ENCODE data around the gene STAT3.

DNA sequence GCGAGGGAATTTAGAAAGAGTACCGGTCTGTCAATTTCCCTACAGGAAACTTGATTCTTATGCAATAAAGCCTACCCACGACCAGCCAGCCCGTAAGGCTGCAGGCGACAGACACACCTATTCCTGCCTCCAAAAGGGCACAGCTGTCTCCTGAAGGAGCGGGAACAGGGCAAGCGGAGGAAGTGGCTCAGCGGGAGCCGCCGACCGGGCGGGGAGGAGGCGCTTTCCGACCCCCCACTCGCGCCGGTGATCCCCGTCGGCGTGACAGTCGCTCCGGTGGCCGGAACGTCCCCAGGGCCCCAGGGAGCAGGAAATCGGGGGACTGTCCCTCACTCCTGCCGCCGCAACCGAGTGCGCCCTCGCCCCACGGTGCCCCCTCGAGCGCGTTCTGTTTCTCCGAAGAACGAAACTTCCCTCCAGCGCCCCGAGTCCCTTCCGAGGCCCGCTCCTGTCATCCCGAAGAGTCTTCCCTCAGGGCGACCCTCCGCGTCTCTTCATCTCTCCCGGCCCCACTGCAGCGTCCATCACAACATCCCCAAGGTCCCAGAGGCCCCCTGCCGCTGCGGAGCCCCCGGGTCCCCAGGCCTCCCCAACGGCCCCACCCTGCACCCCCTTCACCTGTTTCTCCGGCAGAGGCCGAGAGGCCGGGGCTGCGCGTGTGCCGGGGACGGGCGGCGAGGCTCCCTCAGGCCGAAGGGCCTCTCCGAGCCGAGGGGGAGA, 421 bp downstream of the STAT3 start:
- TF ChIP-seq, protein P1, sequence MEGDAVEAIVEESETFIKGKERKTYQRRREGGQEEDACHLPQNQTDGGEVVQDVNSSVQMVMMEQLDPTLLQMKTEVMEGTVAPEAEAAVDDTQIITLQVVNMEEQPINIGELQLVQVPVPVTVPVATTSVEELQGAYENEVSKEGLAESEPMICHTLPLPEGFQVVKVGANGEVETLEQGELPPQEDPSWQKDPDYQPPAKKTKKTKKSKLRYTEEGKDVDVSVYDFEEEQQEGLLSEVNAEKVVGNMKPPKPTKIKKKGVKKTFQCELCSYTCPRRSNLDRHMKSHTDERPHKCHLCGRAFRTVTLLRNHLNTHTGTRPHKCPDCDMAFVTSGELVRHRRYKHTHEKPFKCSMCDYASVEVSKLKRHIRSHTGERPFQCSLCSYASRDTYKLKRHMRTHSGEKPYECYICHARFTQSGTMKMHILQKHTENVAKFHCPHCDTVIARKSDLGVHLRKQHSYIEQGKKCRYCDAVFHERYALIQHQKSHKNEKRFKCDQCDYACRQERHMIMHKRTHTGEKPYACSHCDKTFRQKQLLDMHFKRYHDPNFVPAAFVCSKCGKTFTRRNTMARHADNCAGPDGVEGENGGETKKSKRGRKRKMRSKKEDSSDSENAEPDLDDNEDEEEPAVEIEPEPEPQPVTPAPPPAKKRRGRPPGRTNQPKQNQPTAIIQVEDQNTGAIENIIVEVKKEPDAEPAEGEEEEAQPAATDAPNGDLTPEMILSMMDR (IDR thresholded peaks at IDR 0.05 in 4 of 5, conservative IDR thresholded peaks at IDR 0.05 in 1 of 5) = no peak
- no peak for TF ChIP-seq POLR2A (IDR thresholded peaks at IDR 0.05)
